ENCODE measurements around the gene GLRA1. TPM values are rescaled to one million over a fixed set of nuclear protein-coding genes. Genes with fewer than 3 reads are reported as not detected.
A peak's percentile ranks its signal among the peaks of the same experiment; 100 is the strongest.
"Not testable (repeated sequence)": the region's sequence is repeated elsewhere in the genome, so short reads cannot be mapped to it uniquely, and the experiment has no call there.

GLRA1 gene
- total RNA-seq, 1 donor from 2014 or later: 0.22 TPM

GRCh38 chr5:151895660-151896030 lies 29.0 kb downstream of the GLRA1 start:
- no peak for DNase-seq
- TF ChIP-seq CTCF (IDR thresholded peaks at IDR 0.05; ENCODE audit: partially characterized antibody, unreplicated experiment): no peak
- peaks cover 40% of the 10 kb centered on the region for H3K4me1 Mint-ChIP-seq (ENCODE audit: low read depth, unreplicated experiment)

DNA sequence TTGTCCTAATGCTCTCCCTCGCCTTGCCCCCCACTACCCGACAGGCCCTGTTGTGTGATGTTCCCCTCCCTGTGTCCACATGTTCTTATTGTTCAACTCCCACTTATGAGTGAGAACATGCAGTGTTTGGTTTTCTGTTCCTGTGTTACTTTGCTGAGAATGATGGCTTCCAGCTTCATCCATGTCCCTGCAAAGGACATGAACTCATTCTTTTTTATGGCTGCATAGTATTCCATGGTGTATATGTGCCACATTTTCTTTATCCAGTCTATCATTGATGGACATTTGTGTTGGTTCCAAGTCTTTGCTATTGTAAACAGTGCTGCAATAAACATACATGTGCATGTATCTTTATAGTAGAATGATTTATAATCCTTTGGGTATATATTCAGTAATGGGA lies 31.2 kb downstream of the GLRA1 start:
- not testable (repeated sequence) for H3K27ac Mint-ChIP-seq (ENCODE audit: unreplicated experiment); H3K36me3 Mint-ChIP-seq (ENCODE audit: unreplicated experiment); H3K9me3 Mint-ChIP-seq (ENCODE audit: unreplicated experiment); H3K4me3 Mint-ChIP-seq (ENCODE audit: unreplicated experiment); DNase-seq; H3K27me3 Mint-ChIP-seq (ENCODE audit: unreplicated experiment)
- peaks cover 28% of the 10 kb centered on the region for H3K4me1 Mint-ChIP-seq (ENCODE audit: low read depth, unreplicated experiment)

More at GRCh38 chr5:151895660-151896030, 29.0 kb downstream of the GLRA1 start:
- H3K36me3 Mint-ChIP-seq (ENCODE audit: unreplicated experiment): no peaks in the 10 kb centered on the region
- H3K27ac Mint-ChIP-seq (ENCODE audit: unreplicated experiment): no peak overlapping the region
- H3K27me3 Mint-ChIP-seq (ENCODE audit: unreplicated experiment): peaks cover 7% of the 10 kb centered on the region
- H3K4me3 Mint-ChIP-seq (ENCODE audit: unreplicated experiment): no peak overlapping the region
- peaks cover 4% of the 10 kb centered on the region for H3K9me3 Mint-ChIP-seq (ENCODE audit: unreplicated experiment)

GRCh38 chr5:151892393-151892792 lies 32.3 kb downstream of the GLRA1 start:
- H3K4me3 Mint-ChIP-seq (ENCODE audit: unreplicated experiment): no peak overlapping the region
- no peak overlapping the region for H3K27ac Mint-ChIP-seq (ENCODE audit: unreplicated experiment)
- DNase-seq: peak; percentile 23
- H3K4me1 Mint-ChIP-seq (ENCODE audit: low read depth, unreplicated experiment): peaks cover 18% of the 10 kb centered on the region
- TF ChIP-seq CTCF (IDR thresholded peaks at IDR 0.05; ENCODE audit: partially characterized antibody, unreplicated experiment): no peak
- H3K27me3 Mint-ChIP-seq (ENCODE audit: unreplicated experiment): no peaks in the 10 kb centered on the region
- H3K9me3 Mint-ChIP-seq (ENCODE audit: unreplicated experiment): no peaks in the 10 kb centered on the region
- no peaks in the 10 kb centered on the region for H3K36me3 Mint-ChIP-seq (ENCODE audit: unreplicated experiment)

- no peak for TF ChIP-seq CTCF (IDR thresholded peaks at IDR 0.05; ENCODE audit: partially characterized antibody, unreplicated experiment)
- H3K4me1 Mint-ChIP-seq (ENCODE audit: low read depth, unreplicated experiment): peaks cover 5% of the 10 kb centered on the region
- no peaks in the 10 kb centered on the region for H3K36me3 Mint-ChIP-seq (ENCODE audit: unreplicated experiment)
- no peak overlapping the region for H3K27ac Mint-ChIP-seq (ENCODE audit: unreplicated experiment)
- H3K4me3 Mint-ChIP-seq (ENCODE audit: unreplicated experiment): no peak overlapping the region
- no peak for DNase-seq
- H3K27me3 Mint-ChIP-seq (ENCODE audit: unreplicated experiment): no peaks in the 10 kb centered on the region
- H3K9me3 Mint-ChIP-seq (ENCODE audit: unreplicated experiment): no peaks in the 10 kb centered on the region
These were observed 34.4 kb downstream of the GLRA1 start for GRCh38 chr5:151890299-151890698.

DNA sequence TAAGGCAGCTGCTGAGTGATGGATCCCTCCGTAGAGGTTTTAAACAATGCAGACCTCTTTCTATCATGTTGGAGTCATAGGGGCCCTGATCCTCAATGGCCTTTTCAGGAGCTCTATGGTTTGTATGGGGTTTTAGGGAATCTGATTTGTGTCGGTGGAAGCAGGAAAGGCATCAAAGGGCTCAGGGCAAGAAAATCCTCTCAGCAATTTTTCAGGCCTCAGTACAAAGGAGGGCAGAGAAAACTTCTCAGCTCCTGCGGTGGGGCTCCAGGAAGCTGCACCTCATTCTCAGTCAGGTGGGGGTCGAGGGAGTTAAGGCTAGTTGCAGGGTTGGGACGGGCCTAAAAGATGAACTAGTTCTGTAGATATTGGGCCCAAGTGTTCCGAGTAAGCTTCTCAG lies 35.0 kb downstream of the GLRA1 start:
- no peak for DNase-seq
- H3K4me1 Mint-ChIP-seq (ENCODE audit: low read depth, unreplicated experiment): peaks cover 6% of the 10 kb centered on the region
- H3K9me3 Mint-ChIP-seq (ENCODE audit: unreplicated experiment): no peaks in the 10 kb centered on the region
- no peak overlapping the region for H3K4me3 Mint-ChIP-seq (ENCODE audit: unreplicated experiment)
- H3K27me3 Mint-ChIP-seq (ENCODE audit: unreplicated experiment): no peaks in the 10 kb centered on the region
- H3K27ac Mint-ChIP-seq (ENCODE audit: unreplicated experiment): no peak overlapping the region
- TF ChIP-seq CTCF (IDR thresholded peaks at IDR 0.05; ENCODE audit: partially characterized antibody, unreplicated experiment): no peak
- H3K36me3 Mint-ChIP-seq (ENCODE audit: unreplicated experiment): no peaks in the 10 kb centered on the region

Data from glutamatergic neuron (in vitro differentiated cells).